ENCODE data around the gene EPB41.
"Not testable (repeated sequence)": the region's sequence is repeated elsewhere in the genome, so short reads cannot be mapped to it uniquely, and the experiment has no call there.

The EPB41 gene

GRCh38 chr1:29056256-29056655, 141.9 kb downstream of the EPB41 start:
- no peak for DNase-seq

- no peak for DNase-seq
Observed at GRCh38 chr1:29057700-29058099, 143.3 kb downstream of the EPB41 start.

DNA sequence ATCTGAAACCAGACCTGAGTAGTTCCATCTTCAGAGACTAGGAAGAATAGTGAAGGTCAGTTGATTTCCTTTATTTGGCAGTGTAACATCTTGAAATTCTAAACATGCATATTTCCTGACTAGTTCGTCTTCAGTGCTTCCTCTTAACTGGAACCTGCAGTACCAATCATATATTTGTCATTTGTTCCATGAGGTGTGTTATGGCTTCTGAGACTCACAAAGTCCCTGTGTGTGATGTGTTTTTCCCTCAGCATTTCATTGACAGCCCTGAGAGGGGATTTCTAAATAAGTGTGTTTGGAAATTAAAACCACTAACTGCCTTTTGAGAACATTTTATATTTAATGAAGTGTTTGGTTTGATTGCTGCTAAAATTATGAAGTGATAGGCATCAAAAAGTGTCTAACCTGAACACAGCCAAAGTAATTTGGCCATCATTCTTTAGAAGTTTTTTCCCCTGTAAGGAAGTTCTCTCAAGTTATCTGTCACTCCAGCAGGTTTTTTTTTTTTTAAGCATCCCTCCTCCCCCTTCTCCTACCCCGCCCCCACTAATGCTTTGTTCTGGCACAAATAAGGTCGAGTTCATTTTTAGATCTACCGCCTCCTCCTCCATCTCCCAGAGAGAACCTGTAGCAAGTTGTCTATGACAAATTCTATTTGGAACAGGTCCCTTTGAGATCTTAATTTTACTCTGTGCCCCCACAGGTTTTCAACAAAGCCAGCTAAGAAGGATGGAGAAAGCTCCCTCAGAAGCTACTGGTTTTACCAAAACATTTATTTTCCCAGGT, 148.0 kb downstream of the EPB41 start:
- no peak for DNase-seq

GRCh38 chr1:29064064-29064463, 149.7 kb downstream of the EPB41 start:
- DNase-seq, result no peak

GRCh38 chr1:29077155-29077554, 162.8 kb downstream of the EPB41 start:
- DNase-seq, result no peak

DNA sequence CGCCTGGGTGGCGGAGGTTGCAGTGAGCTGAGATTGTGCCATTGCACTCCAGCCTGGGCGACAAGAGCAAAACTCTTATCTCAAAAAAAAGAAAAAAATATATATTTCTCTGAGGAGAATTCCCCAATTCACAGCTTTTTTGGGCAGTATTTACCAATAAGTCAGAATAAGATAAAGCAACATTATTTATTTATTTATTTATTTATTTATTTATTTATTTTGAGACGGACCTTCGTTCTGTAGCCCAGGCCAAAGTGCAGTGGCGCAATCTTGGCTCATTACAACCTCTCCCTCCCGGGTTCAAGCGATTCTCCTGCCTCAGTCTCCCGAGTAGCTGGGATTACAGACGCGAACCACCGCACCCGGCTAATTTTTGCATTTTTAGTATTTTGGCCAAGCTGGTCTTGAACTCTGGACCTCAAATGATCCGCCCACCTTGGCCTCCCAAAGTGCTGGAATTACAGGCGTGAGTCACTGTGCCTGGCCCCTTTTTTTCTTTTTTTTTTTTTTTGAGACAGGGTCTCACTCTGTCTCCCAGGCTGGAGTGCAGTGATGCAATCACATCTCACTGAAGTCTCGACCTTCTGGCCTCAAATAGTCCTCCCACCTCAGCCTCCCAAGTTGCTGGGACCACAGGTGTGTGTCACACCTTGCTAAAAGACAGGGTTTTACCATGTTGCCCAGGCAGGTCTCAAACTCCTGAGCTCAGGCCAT, 165.7 kb downstream of the EPB41 start:
- DNase-seq, result not testable (repeated sequence)

GRCh38 chr1:29081201-29081600, 166.8 kb downstream of the EPB41 start:
- DNase-seq, result no peak

GRCh38 chr1:29082519-29082918, 168.2 kb downstream of the EPB41 start:
- no peak for DNase-seq

DNA sequence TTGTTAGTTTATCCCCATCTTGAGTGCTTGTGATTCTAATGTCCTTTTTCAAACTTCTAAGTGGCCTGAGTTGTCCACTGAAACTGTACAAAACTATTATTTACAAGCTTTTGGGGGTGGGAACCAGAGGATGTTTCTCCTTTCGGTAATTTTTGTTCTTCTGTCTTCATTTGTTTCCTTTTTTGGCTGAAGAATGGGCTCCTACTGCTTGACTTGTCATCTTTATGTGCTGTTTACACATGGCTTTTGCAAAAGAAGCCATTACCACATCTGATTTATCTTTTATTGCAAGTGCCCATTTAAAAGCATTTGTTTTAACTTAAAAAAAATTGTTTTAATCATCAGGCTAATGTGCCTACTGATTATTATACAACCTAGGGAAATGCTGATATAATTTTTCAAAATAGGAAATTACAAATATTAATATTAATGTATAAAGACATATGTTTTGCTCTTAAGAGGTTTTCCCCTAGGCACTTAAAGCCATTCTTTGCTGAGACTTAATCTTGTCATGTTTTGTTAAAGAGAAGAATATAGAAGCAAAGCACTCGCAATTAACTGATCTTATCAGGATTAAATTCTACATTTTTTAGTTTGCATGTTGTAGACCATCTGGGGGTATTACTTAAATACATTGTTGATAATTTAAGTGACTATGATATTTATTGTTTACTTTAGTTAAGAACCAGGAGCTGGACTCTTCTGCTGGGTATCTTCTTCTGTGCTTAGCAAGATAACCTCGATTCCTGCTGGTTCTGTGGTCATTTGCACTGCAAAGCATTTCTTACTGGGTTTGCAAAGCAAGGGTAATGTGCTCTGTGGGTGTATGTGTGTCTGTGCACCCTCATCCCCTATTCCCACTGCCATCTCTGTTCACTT, 169.2 kb downstream of the EPB41 start:
- DNase-seq, result no peak

DNA sequence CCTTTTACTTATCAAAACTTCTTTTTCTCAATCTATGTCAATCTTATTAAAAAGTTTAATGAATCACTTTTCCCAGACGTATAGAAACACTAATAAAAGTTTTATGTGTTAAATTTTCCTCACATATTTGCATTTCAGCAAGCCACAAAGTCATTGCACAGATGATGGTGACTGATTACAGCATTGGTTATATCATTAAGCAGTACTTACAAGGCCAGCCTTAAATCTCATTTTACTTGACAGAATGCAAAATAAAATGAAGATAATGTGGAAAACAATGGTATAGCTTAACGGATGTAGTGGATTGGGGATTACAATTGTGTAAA, 169.8 kb downstream of the EPB41 start:
- no peak for DNase-seq

GRCh38 chr1:29090937-29091618, 176.7 kb downstream of the EPB41 start:
- no peak for DNase-seq

GRCh38 chr1:29092704-29093103, 178.3 kb downstream of the EPB41 start:
- DNase-seq, result not testable (repeated sequence)

DNA sequence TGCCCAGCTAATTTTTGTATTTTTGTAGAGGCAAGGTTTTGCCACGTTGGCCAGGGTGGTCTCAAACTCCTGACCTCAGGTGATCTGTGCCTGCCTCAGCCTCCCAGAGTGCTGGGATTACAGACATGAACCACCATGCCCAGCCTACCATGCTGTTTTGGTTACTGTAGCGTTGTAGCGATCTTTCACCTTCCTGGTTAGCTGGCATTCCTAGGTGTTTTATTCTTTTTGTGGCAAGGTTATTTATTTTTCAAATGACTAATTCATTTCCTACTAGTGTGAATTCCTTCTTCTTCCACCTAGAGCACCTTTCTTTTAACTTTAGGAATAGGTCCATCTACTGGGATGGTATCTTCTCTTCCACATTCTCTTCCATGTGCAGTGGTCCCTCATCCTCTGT, 180.1 kb downstream of the EPB41 start:
- no peak for DNase-seq

- no peak for DNase-seq
Observed at GRCh38 chr1:29094954-29095353, 180.6 kb downstream of the EPB41 start.

GRCh38 chr1:29096231-29096886, 182.0 kb downstream of the EPB41 start:
- DNase-seq, result no peak

DNA sequence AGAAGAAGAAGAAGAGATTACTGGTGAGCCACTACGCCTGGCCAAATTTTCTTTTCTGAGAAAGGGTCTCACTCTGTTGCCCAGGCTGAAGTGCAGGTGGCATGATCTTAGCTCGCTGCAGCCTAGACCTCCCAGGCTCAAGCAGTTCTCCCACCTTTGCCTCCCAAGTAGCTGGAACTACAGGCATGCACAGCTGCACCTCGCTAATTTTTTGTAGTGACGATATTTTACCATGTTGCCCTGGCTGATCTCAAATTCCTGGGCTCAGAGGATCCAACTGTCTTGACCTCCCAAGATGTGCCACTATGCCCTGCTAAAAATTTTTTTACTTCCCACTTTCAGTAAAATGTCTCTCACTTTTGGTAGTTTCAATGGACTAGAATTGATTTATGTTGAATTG, 184.9 kb downstream of the EPB41 start:
- DNase-seq, result no peak

DNA sequence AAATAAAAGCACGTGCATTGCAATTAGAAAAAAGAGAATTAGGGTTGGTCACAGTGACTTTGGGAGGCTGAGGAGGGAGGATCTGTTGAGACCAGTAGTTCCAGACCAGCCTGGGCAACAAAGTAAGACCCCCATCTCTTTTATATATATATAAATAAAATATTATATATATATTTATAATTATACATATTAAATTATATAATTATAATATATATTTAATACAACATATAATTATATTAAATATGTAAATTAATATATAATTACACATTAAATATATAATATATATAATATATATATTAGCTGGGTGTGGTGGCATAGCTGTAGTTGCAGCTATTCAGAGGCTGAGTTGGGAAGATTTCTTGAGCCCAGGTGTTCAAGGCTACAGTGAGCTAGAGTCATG, 186.1 kb downstream of the EPB41 start:
- no peak for DNase-seq

- no peak for DNase-seq
Observed at GRCh38 chr1:29105822-29106221, 191.5 kb downstream of the EPB41 start.

- DNase-seq, result not testable (repeated sequence)
Observed at GRCh38 chr1:29108041-29108440, 193.7 kb downstream of the EPB41 start.

DNA sequence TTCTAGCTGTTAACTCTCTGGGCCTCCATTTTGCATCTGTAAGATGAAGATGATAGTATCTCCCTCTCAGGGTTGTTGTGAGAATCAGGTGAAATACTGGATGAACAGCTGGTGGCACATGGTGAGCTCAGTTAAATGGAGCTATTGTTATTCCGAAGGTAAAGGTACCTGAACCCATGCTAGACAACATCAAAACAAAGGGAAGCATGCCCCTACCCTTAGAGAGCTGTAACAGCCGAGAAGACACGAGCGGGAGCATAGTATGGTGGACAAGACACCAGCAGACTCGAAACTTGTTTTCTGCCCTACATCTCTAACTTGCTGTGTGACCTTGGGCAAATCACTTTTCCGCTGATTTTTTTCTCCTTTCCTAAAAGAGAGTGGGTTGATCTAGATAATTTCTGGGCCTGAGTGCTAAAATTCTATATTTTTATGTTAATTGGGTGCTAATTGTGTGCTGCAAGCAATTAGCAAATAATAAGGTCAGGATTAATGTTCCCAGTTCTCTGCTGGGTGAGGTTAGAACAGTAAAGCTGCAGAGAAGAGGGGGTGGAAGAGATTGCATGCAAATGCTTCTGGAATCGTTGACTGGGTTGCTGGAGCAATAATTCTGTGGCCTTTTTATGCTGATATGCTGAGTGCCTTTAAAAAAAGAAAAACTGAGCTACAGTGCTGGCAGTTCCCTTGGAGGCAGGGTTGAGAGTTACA, 198.5 kb downstream of the EPB41 start:
- no peak for DNase-seq

GRCh38 chr1:29113413-29114117, 199.2 kb downstream of the EPB41 start:
- DNase-seq, result no peak

Measured in T-helper 9 cell (primary cell).